ENCODE measurements around the gene SUV39H2.
"Not testable (repeated sequence)": the region's sequence is repeated elsewhere in the genome, so short reads cannot be mapped to it uniquely, and the experiment has no call there.

Gene SUV39H2

GRCh38 chr10:14878266-14879123 lies at the start of gene SUV39H2:
Gene SUV39H2, plus strand, starts transcription at chr10:14878866. Its CDS starts 23 bp downstream, at chr10:14878889.
- peak; percentile 94 for DNase-seq (ENCODE audit: low read depth)

- DNase-seq (ENCODE audit: low read depth): no peak
Observed at GRCh38 chr10:14833106-14833505, 45.6 kb upstream of the SUV39H2 start.

- no peak for DNase-seq (ENCODE audit: low read depth)
Observed at GRCh38 chr10:14836208-14836607, 42.5 kb upstream of the SUV39H2 start.

- DNase-seq (ENCODE audit: low read depth): no peak
Observed at GRCh38 chr10:14837003-14837756, 41.5 kb upstream of the SUV39H2 start.

- peak; percentile 98 for DNase-seq (ENCODE audit: low read depth)
Observed at GRCh38 chr10:14837757-14838581, 40.7 kb upstream of the SUV39H2 start, which contains the start of the genes CDNF, HSPA14 and MSANTD7. Gene CDNF, minus strand, starts transcription at chr10:14838037. Its CDS starts 91 bp downstream, at chr10:14837946. Gene HSPA14, plus strand, starts transcription at chr10:14838306. Its CDS starts 97 bp downstream, at chr10:14838403. Gene MSANTD7, plus strand, starts transcription at chr10:14838306. Its CDS starts 3,979 bp downstream, at chr10:14842285.

- DNase-seq (ENCODE audit: low read depth): peak; percentile 3
Observed at GRCh38 chr10:14838582-14839304, 39.9 kb upstream of the SUV39H2 start.

- DNase-seq (ENCODE audit: low read depth): no peak
Observed at GRCh38 chr10:14839305-14839695, 39.4 kb upstream of the SUV39H2 start.

- no peak for DNase-seq (ENCODE audit: low read depth)
Observed at GRCh38 chr10:14840178-14840577, 38.5 kb upstream of the SUV39H2 start.

- no peak for DNase-seq (ENCODE audit: low read depth)
Observed at GRCh38 chr10:14843327-14843988, 35.2 kb upstream of the SUV39H2 start.

GRCh38 chr10:14844948-14845347 lies 33.7 kb upstream of the SUV39H2 start:
- DNase-seq (ENCODE audit: low read depth): no peak

GRCh38 chr10:14852236-14852635 lies 26.4 kb upstream of the SUV39H2 start:
- no peak for DNase-seq (ENCODE audit: low read depth)

- no peak for DNase-seq (ENCODE audit: low read depth)
Observed at GRCh38 chr10:14855453-14855852, 23.2 kb upstream of the SUV39H2 start.

- DNase-seq (ENCODE audit: low read depth): no peak
Observed at GRCh38 chr10:14858338-14858960, 20.2 kb upstream of the SUV39H2 start.

GRCh38 chr10:14859043-14859442 lies 19.6 kb upstream of the SUV39H2 start:
- DNase-seq (ENCODE audit: low read depth): no peak

- DNase-seq (ENCODE audit: low read depth): no peak
Observed at GRCh38 chr10:14859775-14860174, 18.9 kb upstream of the SUV39H2 start.

GRCh38 chr10:14860791-14861190 lies 17.9 kb upstream of the SUV39H2 start:
- DNase-seq (ENCODE audit: low read depth): no peak

GRCh38 chr10:14864466-14864865 lies 14.2 kb upstream of the SUV39H2 start:
- DNase-seq (ENCODE audit: low read depth): not testable (repeated sequence)

- not testable (repeated sequence) for DNase-seq (ENCODE audit: low read depth)
Observed at GRCh38 chr10:14864871-14865270, 13.8 kb upstream of the SUV39H2 start.

GRCh38 chr10:14873090-14873760 lies 5.4 kb upstream of the SUV39H2 start:
- DNase-seq (ENCODE audit: low read depth): no peak

- DNase-seq (ENCODE audit: low read depth): no peak
Observed at GRCh38 chr10:14875941-14876340, 2.7 kb upstream of the SUV39H2 start.
